IPS-18a (cell line): Measurements from ENCODE around the gene ITPKB.

Experiments used
- H3K27ac ChIP-seq: one replicate; pipeline ENCODE4 v1.5.1; 2013; ENCODE audit warnings: low read length
- H3K27me3 ChIP-seq: one replicate; pipeline ENCODE4 v1.6.1; 2013; ENCODE audit warnings: mild to moderate bottlenecking, low read length; ENCODE audit not compliant: control insufficient read depth, insufficient read depth
- H3K36me3 ChIP-seq: one replicate; pipeline ENCODE4 v1.6.1; 2013; ENCODE audit warnings: low read depth, low read length; ENCODE audit not compliant: control insufficient read depth
- H3K4me1 ChIP-seq: one replicate; pipeline ENCODE4 v1.6.1; 2013; ENCODE audit warnings: low read depth, low read length; ENCODE audit not compliant: control insufficient read depth
- H3K4me3 ChIP-seq: one replicate; pipeline ENCODE4 v1.5.1; 2013; ENCODE audit warnings: low read length
- H3K9ac ChIP-seq: one replicate; pipeline ENCODE4 v1.6.1; 2013; ENCODE audit warnings: mild to moderate bottlenecking, low read length, moderate library complexity
- H3K9me3 ChIP-seq: one replicate; pipeline ENCODE4 v1.6.1; 2013; ENCODE audit warnings: low read depth, low read length; ENCODE audit not compliant: control insufficient read depth

Gene ITPKB

DNA sequence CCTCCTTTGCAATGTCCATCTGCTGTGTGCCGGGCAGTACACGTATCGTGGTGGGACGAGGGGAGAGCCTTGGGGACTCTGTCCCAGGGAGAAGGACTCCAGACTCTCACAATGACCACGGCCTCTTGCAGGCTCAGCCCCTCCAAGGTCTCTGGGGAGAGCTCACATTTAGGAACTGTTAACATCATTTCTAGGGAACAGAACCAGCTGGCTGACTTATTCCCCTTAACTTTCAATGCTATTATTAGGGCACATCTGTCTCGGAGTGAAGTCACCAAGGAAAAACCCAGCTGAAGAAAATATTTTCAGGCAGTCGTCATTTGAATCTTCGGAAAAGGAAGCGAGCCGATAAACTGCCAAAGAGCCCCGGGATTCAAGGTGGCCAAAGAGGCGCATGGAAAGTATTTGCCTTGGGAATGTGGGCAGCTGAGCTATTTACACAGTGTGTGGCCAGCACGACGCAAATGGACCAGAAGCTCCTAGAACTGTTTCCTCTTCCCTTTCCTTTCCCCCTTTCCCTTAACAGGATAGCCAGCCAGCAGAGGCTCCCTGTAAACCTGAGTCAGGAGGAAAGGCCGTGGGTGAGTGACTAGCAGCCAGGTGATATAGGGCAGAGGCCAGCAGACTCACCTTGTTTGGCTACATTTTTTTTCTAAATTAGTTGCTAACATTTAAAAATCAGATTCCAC lies 74.5 kb downstream of the ITPKB start:
- H3K27me3 ChIP-seq = no peaks in the 10 kb centered on the region
- H3K4me1 ChIP-seq = peaks cover 16% of the 10 kb centered on the region
- no peak overlapping the region for H3K27ac ChIP-seq
- H3K4me3 ChIP-seq = no peak overlapping the region
- no peaks in the 10 kb centered on the region for H3K36me3 ChIP-seq
- H3K9ac ChIP-seq = no peak overlapping the region
- no peaks in the 10 kb centered on the region for H3K9me3 ChIP-seq

DNA sequence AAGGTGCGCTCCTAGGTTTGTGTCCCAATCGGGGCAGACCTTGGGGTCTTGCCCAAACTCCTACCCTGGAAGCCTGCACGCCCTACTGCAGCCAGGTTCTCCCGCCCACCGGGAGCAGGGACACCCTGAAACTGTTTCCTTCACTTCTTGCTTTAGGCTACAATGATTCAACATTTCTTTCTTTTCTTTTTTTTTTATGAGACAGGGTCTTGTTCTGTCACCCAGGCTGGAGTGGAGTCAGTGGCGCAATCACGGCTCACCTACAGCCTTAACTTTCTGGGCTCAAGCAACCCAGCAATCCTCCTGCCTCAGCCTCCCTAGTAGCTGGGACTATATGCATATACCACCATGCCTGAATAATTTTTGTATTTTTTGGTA lies 75.8 kb downstream of the ITPKB start:
- H3K27me3 ChIP-seq = no peaks in the 10 kb centered on the region
- peaks cover 13% of the 10 kb centered on the region for H3K4me1 ChIP-seq
- H3K9me3 ChIP-seq = no peaks in the 10 kb centered on the region
- no peaks in the 10 kb centered on the region for H3K36me3 ChIP-seq
- H3K27ac ChIP-seq = no peak overlapping the region
- H3K9ac ChIP-seq = no peak overlapping the region
- no peak overlapping the region for H3K4me3 ChIP-seq

DNA sequence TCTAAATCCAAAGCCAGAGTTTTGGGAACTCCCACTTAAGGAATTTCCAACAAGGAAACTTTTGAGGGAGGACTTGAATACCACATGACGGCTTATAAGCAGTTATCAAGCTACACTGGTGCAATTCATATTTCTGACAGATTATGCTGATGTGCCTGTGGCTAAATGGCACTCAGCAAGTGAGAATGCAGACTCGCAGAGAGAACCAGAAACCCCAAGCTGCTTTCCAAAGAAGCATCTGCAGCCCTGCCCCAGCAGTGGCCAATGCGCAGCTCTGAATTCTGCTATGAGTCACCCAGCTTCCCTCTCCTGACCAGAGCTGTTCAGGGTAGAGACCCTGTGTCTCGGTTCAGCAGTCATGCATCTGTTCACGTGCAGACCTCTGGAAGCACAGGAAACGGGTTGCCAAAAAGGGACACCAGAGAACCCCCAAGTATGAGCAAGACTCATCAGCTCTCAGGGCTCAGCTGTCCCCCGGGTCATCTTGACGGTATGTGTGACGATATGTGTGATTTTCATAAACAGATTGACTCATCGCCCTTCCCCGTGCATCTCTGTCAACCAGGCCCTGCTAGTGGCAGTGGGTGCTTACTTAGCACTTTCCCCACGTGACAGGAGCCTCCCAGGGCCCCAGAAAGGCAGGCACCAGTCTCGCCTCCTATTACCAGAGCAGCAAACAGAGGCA lies 76.3 kb downstream of the ITPKB start:
- Histone ChIP-seq H3K9ac (no peak overlapping the region), H3K9me3 (no peaks in the 10 kb centered on the region), H3K27ac (no peak overlapping the region), H3K27me3 (no peaks in the 10 kb centered on the region), H3K36me3 (no peaks in the 10 kb centered on the region), H3K4me3 (no peak overlapping the region), H3K4me1 (peaks cover 13% of the 10 kb centered on the region)

DNA sequence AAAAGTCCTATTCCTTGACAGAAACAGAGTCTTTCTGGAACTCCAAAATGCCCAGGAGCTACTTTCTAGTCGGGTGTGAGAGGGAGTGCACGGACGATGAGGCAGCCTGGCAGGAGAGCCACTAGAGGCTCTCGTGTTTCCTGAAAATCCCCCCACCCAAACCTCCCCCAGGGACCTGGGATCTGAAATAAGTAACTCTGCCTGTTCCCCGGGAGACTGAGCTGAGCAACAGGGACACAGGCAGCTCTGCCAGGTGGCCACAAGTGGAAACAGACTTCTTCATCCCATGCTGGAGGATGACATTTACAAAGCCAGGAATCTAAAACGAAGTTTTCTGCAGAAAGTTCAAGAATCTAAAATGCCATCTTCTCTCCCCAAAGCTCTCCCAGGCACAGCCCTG lies 77.1 kb downstream of the ITPKB start:
- no peaks in the 10 kb centered on the region for H3K36me3 ChIP-seq
- H3K4me3 ChIP-seq = no peak overlapping the region
- H3K9me3 ChIP-seq = no peaks in the 10 kb centered on the region
- no peaks in the 10 kb centered on the region for H3K27me3 ChIP-seq
- H3K27ac ChIP-seq = no peak overlapping the region
- peaks cover 14% of the 10 kb centered on the region for H3K4me1 ChIP-seq
- no peak overlapping the region for H3K9ac ChIP-seq

DNA sequence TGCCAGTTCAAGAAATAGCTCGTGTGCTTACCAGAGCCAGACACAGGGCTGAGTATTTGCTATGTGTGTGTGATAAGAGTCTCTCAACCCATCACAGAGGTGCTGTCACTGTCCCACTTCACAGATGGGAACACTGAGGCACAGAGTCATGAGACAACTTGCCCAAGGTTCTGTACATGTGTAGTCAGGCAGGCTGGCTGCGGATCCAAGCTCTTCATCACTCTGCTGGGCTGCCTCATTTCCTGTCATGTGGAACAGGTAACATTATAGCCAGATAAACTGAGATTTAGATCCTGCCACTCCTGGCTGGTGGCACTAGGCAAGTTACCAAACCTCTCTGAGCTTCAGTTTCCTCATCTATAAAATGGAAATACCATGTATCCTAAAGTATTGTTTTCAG lies 77.8 kb downstream of the ITPKB start:
- H3K27ac ChIP-seq = no peak overlapping the region
- H3K36me3 ChIP-seq = no peaks in the 10 kb centered on the region
- H3K27me3 ChIP-seq = no peaks in the 10 kb centered on the region
- H3K4me3 ChIP-seq = no peak overlapping the region
- peaks cover 14% of the 10 kb centered on the region for H3K4me1 ChIP-seq
- H3K9ac ChIP-seq = no peak overlapping the region
- no peaks in the 10 kb centered on the region for H3K9me3 ChIP-seq

DNA sequence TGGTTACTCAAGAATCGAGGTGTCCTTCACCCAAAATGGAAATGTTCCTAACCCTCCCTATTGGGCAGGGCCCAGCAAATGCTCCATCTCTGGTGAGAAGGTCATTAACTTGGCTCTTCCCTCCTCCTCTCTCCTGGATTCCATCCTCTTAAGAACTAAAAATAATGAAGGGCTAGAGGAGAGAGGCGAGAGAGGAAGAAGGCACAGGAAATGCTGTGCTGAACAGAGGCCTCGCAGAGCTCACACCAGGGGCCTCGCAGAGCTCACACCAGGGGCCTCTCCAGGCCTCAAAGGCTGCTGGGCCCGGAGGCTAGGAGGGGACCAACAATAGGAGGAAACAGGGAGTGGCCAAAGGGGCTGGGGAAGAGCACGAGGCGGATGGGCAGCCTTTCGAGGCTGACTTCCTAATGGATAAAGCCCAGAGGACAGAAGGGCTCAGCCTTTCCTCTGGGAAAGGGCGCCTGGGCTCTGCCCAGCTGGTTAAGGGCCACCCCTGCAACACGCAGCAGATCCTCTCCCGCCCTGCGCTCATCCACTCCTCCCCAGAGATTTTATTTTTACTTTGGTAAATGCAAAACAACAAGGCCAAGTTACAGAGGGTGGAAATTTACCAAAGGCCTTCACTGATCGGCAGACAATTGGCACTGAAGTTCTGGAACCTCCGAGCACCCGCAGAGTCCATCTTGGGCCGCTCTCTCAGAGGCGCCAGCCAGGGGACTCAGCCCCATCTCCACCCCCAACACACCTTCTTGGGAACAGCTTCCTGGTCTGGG lies 78.5 kb downstream of the ITPKB start:
- H3K27me3 ChIP-seq = no peaks in the 10 kb centered on the region
- no peak overlapping the region for H3K9ac ChIP-seq
- no peaks in the 10 kb centered on the region for H3K9me3 ChIP-seq
- no peaks in the 10 kb centered on the region for H3K36me3 ChIP-seq
- H3K4me1 ChIP-seq = peaks cover 20% of the 10 kb centered on the region
- H3K4me3 ChIP-seq = no peak overlapping the region
- H3K27ac ChIP-seq = no peak overlapping the region

DNA sequence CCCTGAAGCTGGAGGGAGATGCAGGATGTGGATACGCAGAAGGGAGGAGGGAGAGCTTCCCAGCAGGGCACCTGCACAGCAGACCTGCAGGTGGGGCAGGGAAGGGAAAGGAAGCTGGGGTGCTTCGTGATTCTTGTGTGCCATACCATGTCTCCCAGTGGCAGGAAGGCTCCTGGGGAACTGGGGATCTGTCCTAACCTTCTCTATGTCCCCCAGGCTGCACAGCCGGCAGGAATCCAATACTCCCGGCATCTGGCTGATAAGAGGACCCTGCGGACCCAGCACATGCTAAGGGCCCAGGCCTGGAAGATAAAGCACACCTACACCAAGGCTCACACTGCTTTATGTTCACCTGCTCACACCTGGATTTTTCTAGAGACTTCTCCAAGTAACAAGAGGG lies 79.4 kb downstream of the ITPKB start:
- Histone ChIP-seq H3K9me3 (no peaks in the 10 kb centered on the region), H3K27ac (no peak overlapping the region), H3K4me1 (peaks cover 29% of the 10 kb centered on the region), H3K4me3 (no peak overlapping the region), H3K9ac (no peak overlapping the region), H3K27me3 (no peaks in the 10 kb centered on the region), H3K36me3 (no peaks in the 10 kb centered on the region)

DNA sequence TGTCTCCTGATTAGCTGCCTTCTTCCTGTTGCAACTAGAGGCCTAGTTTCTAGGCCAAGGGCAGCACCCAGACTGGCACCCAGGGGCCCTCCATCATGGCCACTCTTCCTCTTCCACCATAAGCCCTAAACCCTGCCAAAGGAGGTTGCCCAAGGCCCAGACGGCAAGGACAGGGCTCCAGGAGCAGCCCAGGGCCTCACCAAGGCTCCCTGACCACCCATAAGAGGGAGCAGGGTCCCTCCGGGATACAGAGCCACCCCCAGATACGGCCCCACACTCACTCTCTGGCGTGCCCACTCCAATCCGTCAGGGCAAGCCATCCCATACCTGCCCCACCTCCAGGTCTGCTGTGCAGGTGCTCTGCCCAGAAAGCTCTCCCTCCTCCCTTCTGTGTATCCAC lies 79.9 kb downstream of the ITPKB start:
- Histone ChIP-seq H3K9ac (no peak overlapping the region), H3K9me3 (no peaks in the 10 kb centered on the region), H3K4me3 (no peak overlapping the region), H3K27me3 (no peaks in the 10 kb centered on the region), H3K36me3 (no peaks in the 10 kb centered on the region), H3K4me1 (peaks cover 34% of the 10 kb centered on the region), H3K27ac (no peak overlapping the region)

DNA sequence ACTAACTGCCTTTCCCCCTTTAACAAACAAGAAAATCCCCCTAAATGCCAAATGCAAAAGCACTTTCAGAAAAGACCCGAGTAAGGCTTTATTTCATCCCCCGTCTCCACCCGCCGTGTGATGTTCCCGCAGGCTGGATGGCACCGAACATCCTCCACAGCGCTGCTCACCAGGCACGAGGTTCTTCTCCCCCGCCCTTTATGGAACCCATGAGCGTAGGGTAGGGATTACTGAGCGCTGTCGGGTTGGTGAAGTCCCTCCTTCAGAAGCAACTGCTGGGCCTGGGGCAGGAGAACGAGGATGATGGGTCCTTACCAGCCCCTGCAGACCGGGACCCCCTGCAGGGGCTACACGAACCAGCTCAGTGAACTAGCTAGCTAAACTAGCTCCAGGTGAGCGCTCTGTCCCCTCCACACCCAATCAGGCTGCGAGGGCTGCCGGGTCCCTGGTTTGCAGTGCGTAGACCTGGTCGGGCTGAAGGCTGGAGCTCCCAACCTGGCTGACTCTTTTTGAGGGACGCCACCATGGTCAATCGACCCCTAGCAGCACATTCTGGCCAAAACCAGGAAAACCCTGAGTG lies 80.4 kb downstream of the ITPKB start:
- no peak overlapping the region for H3K27ac ChIP-seq
- H3K9me3 ChIP-seq = no peaks in the 10 kb centered on the region
- H3K9ac ChIP-seq = no peak overlapping the region
- no peak overlapping the region for H3K4me3 ChIP-seq
- H3K27me3 ChIP-seq = no peaks in the 10 kb centered on the region
- H3K4me1 ChIP-seq = peaks cover 39% of the 10 kb centered on the region
- H3K36me3 ChIP-seq = no peaks in the 10 kb centered on the region

DNA sequence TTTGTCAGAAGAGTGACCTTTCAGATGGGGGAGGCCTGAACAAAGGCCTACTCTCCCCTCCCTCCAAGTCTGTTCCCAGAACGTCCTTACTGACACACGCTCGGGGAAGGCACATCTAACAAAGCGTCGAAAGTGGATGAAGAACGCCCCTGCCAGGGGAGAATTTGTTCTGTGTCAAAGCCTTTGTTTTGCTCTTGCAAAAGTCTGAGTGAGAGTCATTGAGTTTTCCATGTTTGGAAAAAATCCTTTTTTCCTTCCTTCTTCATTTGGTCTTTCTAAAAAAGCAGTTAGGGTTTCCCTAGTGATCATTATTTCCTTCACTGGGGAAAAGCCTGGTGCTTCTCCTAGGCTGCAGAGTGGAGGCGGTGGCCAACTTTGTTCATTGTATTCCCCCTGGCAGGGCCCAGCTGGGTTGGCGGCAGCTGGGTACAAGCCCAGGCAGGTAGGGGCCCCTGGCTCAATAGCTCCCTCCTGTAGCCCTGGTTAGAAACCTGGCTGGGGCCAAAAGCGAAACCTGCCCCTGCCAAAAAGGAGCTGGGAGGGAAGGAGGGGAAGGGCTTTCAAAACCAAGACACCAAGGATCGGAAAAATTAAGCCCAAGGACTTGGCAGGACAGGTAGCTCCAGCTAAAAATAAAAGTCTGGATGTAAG lies 81.1 kb downstream of the ITPKB start:
- Histone ChIP-seq H3K9ac (no peak overlapping the region), H3K9me3 (no peaks in the 10 kb centered on the region), H3K27ac (no peak overlapping the region), H3K27me3 (no peaks in the 10 kb centered on the region), H3K36me3 (no peaks in the 10 kb centered on the region), H3K4me3 (no peak overlapping the region), H3K4me1 (peaks cover 43% of the 10 kb centered on the region)

DNA sequence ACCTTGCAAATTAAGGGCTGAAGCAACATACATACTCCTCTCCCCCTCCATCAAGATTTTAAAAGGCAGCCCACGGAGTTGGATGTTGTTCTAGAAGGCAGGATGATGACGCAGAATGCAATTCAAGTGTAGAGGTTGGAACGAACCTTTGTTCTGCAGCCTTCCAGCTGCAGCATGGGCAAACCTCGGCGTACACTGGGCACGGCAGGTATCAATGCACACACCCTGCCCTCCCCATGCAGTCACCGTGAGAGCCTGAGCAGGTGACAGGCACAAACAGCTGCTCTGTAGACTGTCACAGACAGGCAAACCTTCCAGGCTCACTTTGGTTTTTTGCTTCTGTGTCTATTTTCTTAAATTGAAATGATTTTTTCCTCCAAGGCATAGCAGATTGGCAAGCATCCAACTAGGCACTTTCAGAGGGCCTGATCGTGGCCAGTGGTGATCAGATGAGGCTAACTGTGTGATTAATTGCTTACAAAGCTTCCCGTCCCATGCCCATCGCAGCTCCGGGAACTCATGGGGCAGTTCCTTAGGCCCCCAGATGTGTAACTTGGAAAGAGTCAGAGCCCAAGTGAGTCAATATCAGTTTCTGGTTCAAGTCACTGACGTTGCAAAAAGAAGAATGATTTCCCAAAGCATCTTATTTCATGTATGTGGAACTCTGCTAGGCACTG lies 82.3 kb downstream of the ITPKB start:
- no peak overlapping the region for H3K9ac ChIP-seq

More for the DNA sequence above, 82.3 kb downstream of the ITPKB start:
- no peak overlapping the region for H3K4me3 ChIP-seq
- H3K4me1 ChIP-seq = peaks cover 37% of the 10 kb centered on the region
- H3K27me3 ChIP-seq = no peaks in the 10 kb centered on the region
- H3K27ac ChIP-seq = no peak overlapping the region
- H3K36me3 ChIP-seq = no peaks in the 10 kb centered on the region
- H3K9me3 ChIP-seq = no peaks in the 10 kb centered on the region
